Esophagus (tissue), 2 donors: ENCODE results near the gene LAMA3. TPM values are rescaled to one million over a fixed set of nuclear protein-coding genes. Genes with fewer than 3 reads are reported as not detected.

ENCODE experiments used
- H3K27ac ChIP-seq, 2 donors: one replicate each; pipeline ENCODE4 v1.5.1; 2013; ENCODE audit warnings: low read depth in 2 of 2, mild to moderate bottlenecking in 2 of 2, inconsistent platforms in 1 of 2, low read length in 1 of 2, moderate library complexity in 1 of 2
- H3K27me3 ChIP-seq, 2 donors: one replicate each; pipeline ENCODE4 v1.6.1; 2013; ENCODE audit warnings: low read length in 2 of 2, control low read depth in 1 of 2, mild to moderate bottlenecking in 1 of 2; ENCODE audit not compliant: insufficient read depth in 2 of 2, control insufficient read depth in 1 of 2
- H3K36me3 ChIP-seq, 2 donors: one replicate each; pipeline ENCODE4 v1.6.1; 2013; ENCODE audit warnings: low read length in 1 of 2; ENCODE audit not compliant: control insufficient read depth in 2 of 2, insufficient read depth in 2 of 2
- H3K4me1 ChIP-seq, 2 donors: one replicate each; pipeline ENCODE4 v1.6.1; 2013; ENCODE audit warnings: low read length in 1 of 2; ENCODE audit not compliant: control insufficient read depth in 2 of 2, insufficient read depth in 2 of 2
- H3K4me3 ChIP-seq, 2 donors: one replicate each; pipeline ENCODE4 v1.5.1; 2013; ENCODE audit warnings: low read length in 2 of 2, mild to moderate bottlenecking in 2 of 2, low read depth in 1 of 2, moderate library complexity in 1 of 2
- H3K9me3 ChIP-seq, 2 donors: one replicate each; pipeline ENCODE4 v1.6.1; 2013; ENCODE audit warnings: mild to moderate bottlenecking in 2 of 2, low read depth in 1 of 2, low read length in 1 of 2, moderate library complexity in 1 of 2; ENCODE audit not compliant: control insufficient read depth in 2 of 2, insufficient read depth in 1 of 2
- WGBS, 2 donors: extraction: QIAGEN DNeasy Blood & Tissue Kit; methylation state at CpG; one replicate each; pipeline ENCODE4 v1.1.7; 2013; 5-methylcytosine and 5-hydroxymethylcytosine counted together
- polyA plus RNA-seq, 2 donors: library from polyadenylated mRNA; stranded (reverse); fragments of 200-250 nt; gene quantifications; one replicate each; pipeline ENCODE4 v1.2.3, GENCODE V29; 2013
- donor health status: healthy with polysubstance abuse.
- donor health status: Bipolar disorder and iron deficiency.

Gene LAMA3
- polyA plus RNA-seq, 2 donors: 8.0 to 11.5 TPM

DNA sequence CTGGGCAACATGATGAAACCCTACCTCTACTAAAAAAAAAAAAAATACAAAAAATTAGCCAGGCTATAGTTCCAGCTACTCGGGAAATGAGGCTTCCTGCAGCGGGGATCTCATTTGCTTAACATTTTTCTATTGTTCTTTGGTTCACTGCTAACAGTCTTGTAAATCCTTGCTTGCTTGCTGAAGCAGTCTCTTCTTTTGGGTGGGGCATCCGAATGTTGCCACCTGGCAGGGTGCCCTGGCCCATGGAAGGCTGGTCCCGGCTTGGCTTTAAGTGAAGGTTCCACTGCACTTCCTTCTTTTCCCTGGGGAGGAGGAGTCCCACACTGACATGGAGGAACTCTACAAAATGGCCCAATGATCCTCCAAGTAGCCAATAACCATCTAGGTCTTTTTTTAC, 20.5 kb upstream of the LAMA3 start:
- 25 to 30% methylated on average over 4 of the region's 4 CpGs for WGBS, 2 donors
- Histone ChIP-seq H3K9me3 (no peaks in the 10 kb centered on the region), H3K4me3 (no peak overlapping the region), H3K27me3 (no peaks in the 10 kb centered on the region), H3K4me1 (no peaks in the 10 kb centered on the region), H3K27ac (no peak overlapping the region), H3K36me3 (no peaks in the 10 kb centered on the region)

DNA sequence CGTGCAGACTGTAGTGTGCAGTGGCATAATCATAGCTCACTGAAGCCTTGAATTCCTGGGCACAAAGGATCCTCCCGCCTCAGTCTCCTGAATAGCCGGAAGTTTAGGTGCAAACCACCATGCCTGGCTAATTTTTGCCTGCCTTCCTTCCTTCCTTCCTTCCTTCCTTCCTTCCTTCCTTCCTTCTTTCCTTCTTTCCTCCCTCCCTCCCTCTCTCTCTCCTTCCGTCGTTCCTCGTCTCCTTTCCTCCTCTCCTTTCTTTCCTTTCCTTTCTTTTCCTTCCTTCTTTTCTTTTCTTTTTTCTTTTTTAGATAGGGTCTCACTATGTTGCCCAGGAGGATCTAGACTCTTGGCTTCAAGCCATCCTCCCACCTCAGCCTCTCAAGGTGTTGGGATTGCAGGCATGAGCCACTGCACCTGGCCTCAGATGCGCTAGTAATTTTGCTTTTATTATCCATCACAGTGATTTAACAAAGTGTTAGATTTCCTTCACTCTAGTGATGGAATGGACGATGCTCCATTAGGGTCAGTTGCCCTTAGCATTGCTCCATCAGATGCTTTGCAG, 20.0 kb upstream of the LAMA3 start:
- no peaks in the 10 kb centered on the region for H3K27me3 ChIP-seq
- no peak overlapping the region for H3K27ac ChIP-seq
- WGBS, 2 donors: 84 to 88% methylated on average over 8 of the region's 8 CpGs
- no peaks in the 10 kb centered on the region for H3K36me3 ChIP-seq
- H3K4me3 ChIP-seq: no peak overlapping the region
- H3K4me1 ChIP-seq: no peaks in the 10 kb centered on the region
- no peaks in the 10 kb centered on the region for H3K9me3 ChIP-seq

DNA sequence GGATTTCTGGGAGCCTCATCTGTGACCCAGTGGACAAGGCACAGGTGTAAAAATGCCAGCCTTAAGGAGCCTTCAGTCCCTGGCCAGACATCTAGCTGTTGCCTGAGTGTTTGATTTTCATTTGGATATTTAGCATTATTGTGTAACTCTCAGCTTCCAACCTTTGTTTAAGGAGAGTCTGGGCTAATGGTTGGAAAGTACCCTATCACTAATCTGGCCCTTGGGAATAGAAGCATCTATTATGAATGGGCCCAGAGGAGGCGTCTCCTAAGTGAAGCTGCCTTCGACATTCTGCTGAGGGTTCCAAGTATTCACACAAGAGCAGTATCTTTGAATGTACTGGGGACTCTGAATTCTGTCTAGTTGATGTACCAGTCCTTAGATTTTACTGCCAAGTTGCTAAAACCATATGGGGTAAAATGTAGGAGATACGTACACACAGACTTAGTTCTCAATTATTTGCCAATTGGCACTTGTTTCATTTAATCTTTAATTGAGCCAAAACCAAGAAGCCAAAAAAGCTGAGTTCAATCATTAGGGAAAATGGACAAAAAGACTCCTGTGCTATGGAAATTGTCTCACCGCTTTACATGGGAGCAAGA, 19.3 kb upstream of the LAMA3 start:
- H3K4me1 ChIP-seq: no peaks in the 10 kb centered on the region
- no peaks in the 10 kb centered on the region for H3K27me3 ChIP-seq
- H3K9me3 ChIP-seq: no peaks in the 10 kb centered on the region
- no peak overlapping the region for H3K4me3 ChIP-seq
- H3K36me3 ChIP-seq: no peaks in the 10 kb centered on the region
- WGBS, 2 donors: 69 to 70% methylated on average over 4 of the region's 4 CpGs
- H3K27ac ChIP-seq: no peak overlapping the region

DNA sequence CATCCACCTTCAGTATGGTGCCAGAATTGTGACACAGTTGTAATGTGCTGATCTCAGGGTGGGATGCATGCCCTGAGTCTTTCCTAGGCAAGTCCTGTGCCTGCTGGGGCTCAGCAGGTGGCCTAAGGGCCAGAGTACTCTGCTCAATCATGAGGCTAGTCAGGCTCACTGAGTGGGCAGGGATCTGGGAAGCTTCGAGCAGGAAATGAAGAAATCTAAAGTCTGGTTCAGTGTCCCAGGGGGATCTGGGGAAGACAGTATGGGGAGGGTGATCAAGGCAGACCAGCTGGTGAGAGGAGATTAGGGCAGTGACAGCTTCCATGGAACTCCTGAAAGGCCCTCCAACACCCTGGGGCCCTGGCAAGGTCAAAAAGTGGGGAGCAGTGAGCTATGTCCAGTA, 17.7 kb upstream of the LAMA3 start:
- 67 to 71% methylated on average over 1 of the region's 1 CpG for WGBS, 2 donors
- no peak overlapping the region for H3K27ac ChIP-seq
- no peak overlapping the region for H3K4me3 ChIP-seq
- H3K9me3 ChIP-seq: no peaks in the 10 kb centered on the region
- H3K27me3 ChIP-seq: no peaks in the 10 kb centered on the region
- no peaks in the 10 kb centered on the region for H3K36me3 ChIP-seq
- no peaks in the 10 kb centered on the region for H3K4me1 ChIP-seq

DNA sequence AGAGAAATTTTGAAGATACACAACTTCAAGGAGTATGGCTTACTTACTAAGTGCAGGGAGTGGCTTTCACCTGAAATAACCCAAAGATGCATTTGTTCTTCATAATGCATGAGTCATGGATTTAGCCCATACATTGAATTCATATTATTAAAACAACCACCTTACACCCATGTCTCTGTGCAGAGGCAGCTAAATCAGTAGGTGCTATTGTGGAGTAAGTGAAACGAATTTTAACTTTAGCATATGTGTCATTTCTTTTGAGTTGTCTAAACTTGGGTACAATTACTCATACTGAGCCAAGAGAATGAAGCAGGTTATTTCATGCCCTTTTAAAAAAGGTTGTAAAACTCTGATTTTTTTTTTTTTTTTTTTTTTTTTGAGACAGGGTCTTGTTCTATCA, 15.5 kb upstream of the LAMA3 start:
- no peaks in the 10 kb centered on the region for H3K27me3 ChIP-seq
- 25 to 46% methylated on average over 1 of the region's 1 CpG for WGBS, 2 donors

DNA sequence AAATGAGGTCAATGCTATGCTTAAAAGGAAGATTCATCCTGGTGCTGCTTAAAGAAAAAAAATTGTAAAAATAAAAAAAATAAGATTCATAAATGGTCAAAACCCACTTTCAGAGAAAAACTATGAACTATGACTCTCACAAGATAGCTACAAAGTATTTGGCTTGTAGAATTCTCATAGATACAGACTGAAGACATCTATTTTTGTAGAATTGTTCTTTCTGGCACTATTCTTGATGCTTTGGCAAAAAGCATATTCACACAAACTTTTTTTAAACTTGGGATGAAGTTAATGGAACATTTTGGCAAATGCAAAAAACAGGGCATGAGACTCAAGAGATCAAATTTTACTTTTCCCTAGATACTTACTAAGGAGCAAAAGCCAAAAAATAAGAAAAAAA, 14.0 kb upstream of the LAMA3 start:
- H3K9me3 ChIP-seq: no peaks in the 10 kb centered on the region
- H3K27me3 ChIP-seq: no peaks in the 10 kb centered on the region
- no peak overlapping the region for H3K4me3 ChIP-seq
- no peaks in the 10 kb centered on the region for H3K4me1 ChIP-seq
- peaks cover 0 to 3% of the 10 kb centered on the region in 2 donors for H3K36me3 ChIP-seq
- no peak overlapping the region for H3K27ac ChIP-seq

More for the DNA sequence above, 15.5 kb upstream of the LAMA3 start:
- Histone ChIP-seq H3K4me1 (no peaks in the 10 kb centered on the region), H3K36me3 (no peaks in the 10 kb centered on the region), H3K9me3 (no peaks in the 10 kb centered on the region), H3K4me3 (no peak overlapping the region), H3K27ac (peak overlapping the region in 1 of 2 donors; percentile 22)

DNA sequence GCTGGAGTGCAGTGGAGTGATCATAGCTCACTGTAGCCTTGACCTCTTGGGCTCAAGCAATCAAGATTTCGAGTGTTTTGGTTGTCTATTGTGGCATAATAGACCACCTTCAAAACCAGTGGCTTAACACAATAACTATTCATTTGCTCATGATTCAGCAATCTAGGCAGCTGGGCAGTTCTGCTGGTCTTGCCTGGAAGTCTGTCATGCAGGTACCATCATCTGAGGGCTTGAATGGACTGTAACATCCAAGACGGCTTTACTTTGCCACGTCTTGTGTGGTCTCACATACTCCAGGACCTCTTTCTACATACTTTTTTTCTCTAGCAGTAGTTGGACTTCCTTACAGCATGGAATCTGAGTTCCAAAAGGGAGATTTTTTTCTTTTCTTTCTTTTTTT, 13.4 kb upstream of the LAMA3 start:
- 85 to 90% methylated on average over 3 of the region's 3 CpGs for WGBS, 2 donors
- H3K27me3 ChIP-seq: no peaks in the 10 kb centered on the region
- no peaks in the 10 kb centered on the region for H3K4me1 ChIP-seq
- no peaks in the 10 kb centered on the region for H3K9me3 ChIP-seq
- no peak overlapping the region for H3K27ac ChIP-seq
- H3K4me3 ChIP-seq: no peak overlapping the region
- peaks cover 0 to 3% of the 10 kb centered on the region in 2 donors for H3K36me3 ChIP-seq

DNA sequence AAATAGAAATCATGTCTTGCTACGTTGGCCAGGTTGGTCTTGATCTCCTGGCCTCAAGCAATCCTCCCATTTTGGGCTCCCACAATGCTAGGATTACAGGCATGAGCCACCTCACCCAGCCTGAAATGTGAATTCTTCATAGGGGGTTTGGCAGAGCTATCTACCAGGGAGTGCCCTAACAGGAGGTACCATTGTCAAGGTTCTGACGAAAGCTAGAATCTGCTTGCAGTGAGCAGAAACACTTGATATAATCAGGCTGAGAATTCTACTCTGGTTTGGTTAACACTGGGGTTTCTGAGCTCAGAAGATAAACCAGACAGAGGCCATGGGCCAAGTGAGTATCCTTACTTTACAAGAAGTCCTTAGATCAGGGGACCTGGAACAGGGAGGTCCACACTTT, 7.2 kb upstream of the LAMA3 start:
- peaks cover 0 to 3% of the 10 kb centered on the region in 2 donors for H3K36me3 ChIP-seq
- no peak overlapping the region for H3K27ac ChIP-seq
- no peaks in the 10 kb centered on the region for H3K4me1 ChIP-seq
- no peaks in the 10 kb centered on the region for H3K27me3 ChIP-seq
- 60 to 74% methylated on average over 2 of the region's 2 CpGs for WGBS, 2 donors
- no peaks in the 10 kb centered on the region for H3K9me3 ChIP-seq
- H3K4me3 ChIP-seq: no peak overlapping the region

DNA sequence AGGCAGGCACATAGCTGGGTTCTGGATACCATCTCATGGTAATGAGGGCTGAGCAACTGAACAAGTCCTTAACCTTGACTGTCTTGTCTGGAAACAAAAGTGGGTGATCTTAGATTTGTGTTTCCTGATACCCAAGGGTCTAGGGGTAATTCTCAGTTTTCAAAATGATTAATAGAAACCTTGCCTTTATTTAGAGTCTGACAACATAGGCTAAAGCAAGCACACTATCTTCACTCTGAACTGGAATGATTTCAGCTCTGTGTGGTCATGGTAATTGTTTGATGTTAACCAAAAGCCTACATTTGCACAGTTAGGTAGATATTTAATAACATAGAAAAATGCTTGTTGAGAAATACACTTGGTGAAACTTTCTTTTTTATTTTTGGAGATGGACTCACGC, 6.8 kb upstream of the LAMA3 start:
- Histone ChIP-seq H3K36me3 (peaks cover 0 to 3% of the 10 kb centered on the region in 2 donors), H3K4me1 (no peaks in the 10 kb centered on the region), H3K27me3 (no peaks in the 10 kb centered on the region), H3K9me3 (no peaks in the 10 kb centered on the region), H3K27ac (no peak overlapping the region), H3K4me3 (no peak overlapping the region)
- 91 to 94% methylated on average over 1 of the region's 1 CpG for WGBS, 2 donors

DNA sequence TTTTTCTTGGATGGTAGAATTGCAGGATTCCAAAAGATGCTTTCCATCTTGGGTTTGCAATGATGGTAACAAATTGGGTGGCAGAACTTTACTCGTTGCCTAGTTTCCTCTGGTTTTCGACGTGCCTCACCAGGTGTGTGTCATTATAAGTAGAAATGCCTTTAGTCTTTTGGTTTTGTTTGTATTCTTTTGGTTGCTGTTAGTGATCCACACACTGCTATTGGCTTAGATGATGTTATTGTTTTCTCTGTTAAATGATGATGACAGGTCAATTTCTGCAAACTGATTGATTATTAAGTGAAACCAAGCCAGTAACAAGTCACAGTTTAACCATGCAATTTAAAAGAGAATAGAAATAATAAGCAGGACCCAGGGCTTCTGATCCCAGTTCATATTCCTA, 6.1 kb upstream of the LAMA3 start:
- H3K4me3 ChIP-seq: no peak overlapping the region
- H3K9me3 ChIP-seq: no peaks in the 10 kb centered on the region
- H3K27me3 ChIP-seq: no peaks in the 10 kb centered on the region
- WGBS, 2 donors: 75% methylated on average over 3 of the region's 3 CpGs
- H3K36me3 ChIP-seq: peaks cover 0 to 3% of the 10 kb centered on the region in 2 donors
- no peaks in the 10 kb centered on the region for H3K4me1 ChIP-seq
- no peak overlapping the region for H3K27ac ChIP-seq
